ENCODE measurements around the gene C1orf53. TPM values are rescaled to one million over a fixed set of nuclear protein-coding genes. Genes with fewer than 3 reads are reported as not detected.
A peak's percentile ranks its signal among the peaks of the same experiment; 100 is the strongest.
"Not testable (repeated sequence)": the region's sequence is repeated elsewhere in the genome, so short reads cannot be mapped to it uniquely, and the experiment has no call there.

C1orf53 gene
- total RNA-seq (2014; rRNA removed; shearing (Covaris generic)) = 3.3 and 8.6 TPM in 2 replicates

DNA sequence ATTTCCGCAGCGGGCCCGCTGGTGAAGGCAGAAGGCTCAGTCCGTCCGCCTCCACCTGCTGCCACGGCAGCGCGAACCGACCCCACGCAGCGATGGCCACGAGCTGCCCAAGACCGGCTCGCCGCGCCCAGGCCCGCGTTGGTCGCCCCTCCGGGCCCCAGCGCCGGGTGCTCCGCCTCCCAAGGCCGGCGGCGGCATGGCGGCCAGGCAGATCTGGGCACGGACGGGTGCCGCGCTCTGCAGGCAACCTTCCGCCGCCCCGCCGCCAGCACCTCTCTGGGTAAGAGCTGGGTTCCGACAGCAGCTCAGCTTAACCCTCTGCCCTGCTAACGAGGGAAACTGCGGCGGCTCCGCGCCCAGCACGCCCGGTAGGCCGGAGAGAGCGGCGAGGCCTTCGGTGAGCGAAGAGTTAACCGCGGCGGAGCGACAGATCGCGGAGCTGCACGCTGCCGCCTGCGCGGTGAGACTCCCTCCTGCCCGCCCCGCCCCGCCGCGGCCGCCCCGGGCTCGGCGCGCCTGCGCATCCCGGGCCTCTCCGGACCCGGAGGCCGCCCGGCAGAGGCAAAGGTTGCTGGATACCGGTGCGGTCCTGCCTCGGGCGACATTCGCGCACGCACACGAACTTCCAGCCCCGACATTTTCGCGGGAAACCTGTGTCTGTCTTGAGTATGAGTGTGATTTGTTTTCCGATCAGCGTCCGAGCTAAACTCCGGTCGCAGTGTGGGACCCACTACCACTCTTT, at the start of gene C1orf53:
TSS of gene C1orf53 (plus strand) at position 177 of the 742 bp plus-strand sequence. CDS start at position 197, 20 bp downstream.
- DNase-seq (ENCODE audit: low spot score) = peak; percentile 77

DNA sequence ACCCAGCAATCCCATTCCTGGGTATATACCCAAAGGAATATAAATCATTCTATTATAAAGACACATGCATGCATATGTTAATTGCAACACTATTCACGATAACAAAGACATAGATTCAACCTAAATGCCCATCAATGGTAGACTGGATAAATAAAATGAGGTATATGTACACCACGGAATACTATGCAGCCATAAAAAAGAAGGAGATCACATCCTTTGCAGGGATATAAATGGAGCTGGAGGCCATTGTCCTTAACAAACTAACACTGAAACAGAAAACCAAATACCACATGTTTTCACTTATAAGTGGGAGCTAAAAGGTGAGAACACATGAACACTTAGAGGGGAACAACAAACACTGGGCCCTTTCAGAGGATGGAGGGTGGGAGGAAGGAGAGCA, 46.7 kb upstream of the C1orf53 start:
- not testable (repeated sequence) for DNase-seq (ENCODE audit: low spot score)

DNA sequence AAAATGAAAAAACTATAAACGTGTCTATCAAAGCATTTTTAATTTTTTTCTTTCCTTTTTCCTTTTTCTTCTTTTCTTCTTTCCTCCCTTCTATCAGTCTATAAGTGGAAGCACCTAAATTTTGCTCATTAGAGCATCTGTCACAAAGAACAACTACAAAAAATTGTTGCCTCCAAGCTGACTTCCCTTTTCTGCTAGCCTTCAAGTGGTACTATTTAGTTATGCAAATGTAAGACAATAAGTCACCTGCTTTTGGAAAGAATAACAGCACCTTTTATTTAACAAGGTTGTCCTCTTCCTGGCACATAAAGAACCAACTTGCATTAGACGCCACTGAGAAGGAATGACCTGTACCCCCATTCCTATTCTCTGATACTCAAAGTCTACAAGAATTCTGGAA, 45.0 kb upstream of the C1orf53 start:
- no peak for DNase-seq (ENCODE audit: low spot score)

DNA sequence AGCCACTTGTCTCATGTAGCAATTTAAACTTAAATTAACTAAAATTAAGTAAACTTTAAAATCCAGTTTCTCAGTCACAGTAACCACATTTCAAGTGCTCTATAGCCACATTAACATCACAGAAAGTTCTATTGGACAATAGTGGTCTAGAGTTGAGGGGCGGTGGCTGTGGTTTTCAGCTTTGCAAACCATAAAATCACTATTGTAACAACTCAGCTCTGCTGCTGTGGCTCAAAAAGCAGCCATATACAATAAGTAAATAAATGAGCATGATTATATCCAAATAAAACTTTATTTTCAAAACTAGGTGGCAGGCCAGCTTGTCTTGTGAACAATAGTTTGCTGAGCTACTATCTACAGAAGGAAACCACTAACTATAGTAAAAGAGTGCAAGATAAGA, 43.4 kb upstream of the C1orf53 start:
- peak; percentile 46 for DNase-seq (ENCODE audit: low spot score)

DNA sequence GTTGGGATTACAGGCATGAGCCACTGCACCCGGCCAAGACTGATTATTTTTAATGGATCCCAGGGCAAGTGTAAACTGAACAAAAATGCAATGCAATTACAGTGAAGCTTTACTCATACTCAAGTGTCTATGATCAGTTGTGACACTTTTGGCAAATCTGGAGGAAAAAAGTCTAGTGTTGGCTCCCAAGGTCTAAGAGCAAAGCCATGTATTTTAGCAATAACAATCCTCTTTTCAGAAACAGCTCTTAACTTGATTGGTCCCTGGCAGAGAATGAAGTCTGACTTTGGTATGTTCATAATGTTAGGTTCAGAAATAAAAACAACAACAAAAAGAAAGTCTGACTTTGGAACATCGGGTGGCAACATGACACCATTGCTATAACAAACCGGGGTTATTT, 40.2 kb upstream of the C1orf53 start:
- DNase-seq (ENCODE audit: low spot score) = no peak

DNA sequence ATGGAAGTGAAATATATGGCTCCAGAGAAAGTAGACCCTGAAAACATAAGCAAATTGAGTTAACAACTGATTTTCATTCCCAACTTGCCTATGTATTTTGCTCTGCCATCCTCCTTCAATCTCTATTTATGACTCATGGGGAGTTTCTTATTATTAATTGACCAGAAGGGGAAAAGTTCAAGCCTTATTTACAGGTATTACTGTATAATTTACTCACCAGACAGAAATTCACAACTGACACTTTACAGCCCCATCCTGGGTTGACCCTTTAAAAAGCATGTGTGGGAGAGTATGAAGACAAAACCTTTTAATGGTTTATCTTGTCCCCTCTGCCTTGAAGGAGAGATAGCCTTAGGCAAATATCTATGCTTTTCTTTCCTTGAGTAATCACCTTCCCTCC, 39.8 kb upstream of the C1orf53 start:
- no peak for DNase-seq (ENCODE audit: low spot score)

DNA sequence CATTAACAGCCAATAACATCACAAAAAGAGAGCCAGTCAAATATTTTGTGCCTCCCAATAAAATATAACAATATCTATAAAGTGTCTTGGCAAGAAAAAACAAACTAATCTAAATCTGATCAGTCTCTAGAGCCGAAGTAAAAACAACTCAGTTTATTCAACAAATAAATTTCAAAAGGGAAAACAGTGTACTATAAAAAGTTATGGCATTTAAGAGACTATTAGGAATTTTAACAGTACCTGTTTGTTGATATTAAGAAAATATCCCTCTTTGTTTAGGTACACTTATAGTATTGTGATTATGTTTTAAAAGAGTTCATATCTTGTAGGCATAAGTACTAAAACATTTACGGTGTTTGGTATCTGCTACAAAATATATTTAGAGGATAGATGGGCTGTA, 36.6 kb upstream of the C1orf53 start:
- DNase-seq (ENCODE audit: low spot score) = no peak

DNA sequence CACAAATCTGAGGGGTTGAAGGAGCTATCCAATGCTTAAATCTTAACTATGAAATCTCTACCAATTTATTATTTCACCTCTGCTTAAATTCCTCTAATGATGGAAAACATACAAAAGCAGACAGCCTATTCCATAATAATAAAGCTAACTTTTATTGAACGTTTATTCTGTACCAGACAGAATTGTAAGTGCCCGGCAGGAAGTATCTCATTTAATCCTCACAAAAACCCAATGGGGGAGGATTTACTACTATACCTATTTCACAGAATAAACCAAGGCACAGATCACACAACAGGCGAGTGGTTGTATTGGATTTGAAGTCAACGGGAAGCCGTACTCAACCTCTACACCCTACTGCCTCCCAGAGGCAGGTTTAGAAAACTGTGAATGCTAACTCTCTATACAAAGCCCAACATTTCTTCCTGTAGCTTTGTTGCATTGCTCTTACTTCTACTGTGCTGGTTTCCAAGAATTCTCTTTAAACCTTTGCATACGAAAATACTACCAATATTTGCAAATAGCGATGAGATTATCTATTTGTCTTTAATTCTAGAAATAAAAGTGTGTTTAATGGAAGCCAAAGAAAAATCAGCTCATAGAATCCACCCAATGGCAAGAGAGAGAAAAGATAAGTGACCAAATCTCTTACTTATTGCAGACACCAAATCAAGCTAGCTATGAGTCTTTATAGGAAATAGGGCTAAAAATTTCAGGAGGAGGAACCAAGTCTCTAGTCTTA, 33.5 kb upstream of the C1orf53 start:
- DNase-seq (ENCODE audit: low spot score) = peak; percentile 53

DNA sequence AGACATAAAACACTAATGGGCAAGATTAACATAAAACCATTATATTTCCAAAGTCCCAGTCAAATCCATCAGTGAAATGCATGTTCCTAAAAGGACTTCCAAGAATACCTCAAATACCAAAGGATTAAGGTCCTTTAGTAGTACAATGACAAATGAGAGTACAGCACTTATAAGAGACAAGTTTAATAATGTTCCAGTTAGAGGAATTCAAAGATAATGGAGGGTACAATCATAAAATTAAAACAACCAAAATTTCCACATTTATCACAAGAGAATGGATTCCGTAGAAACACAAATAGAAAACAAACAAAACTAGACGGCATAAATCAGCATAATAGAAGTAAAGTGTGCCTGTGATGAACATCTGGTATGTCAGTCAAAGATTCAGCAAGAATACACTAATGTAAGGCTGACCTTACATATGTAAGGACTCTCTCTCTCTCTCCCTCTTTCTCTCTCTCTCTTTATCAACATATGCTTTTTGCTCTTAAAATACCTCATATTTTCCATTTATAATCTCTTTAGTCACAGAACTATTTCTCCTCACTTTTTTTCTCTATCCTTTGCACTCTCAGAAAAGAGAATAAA, 32.8 kb upstream of the C1orf53 start:
- DNase-seq (ENCODE audit: low spot score) = no peak

DNA sequence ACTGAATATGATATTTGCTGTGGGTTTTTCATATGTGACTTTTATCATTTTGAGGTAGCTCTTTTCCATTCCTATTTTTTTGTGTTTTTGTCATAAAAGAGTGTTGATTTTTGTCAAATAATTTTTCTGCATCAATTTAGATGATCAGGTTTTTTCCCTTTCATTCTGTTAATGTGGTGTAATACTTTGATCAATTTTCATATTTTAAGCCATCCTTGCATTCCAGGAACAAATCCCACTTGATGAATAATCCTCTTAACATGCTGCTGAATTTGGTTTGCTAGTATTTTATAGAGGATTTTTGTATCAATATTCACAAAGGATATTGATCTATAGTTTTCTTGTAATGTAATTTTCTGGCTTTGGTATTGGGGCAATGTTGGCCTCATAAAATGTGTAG, 25.5 kb upstream of the C1orf53 start:
- DNase-seq (ENCODE audit: low spot score) = no peak

DNA sequence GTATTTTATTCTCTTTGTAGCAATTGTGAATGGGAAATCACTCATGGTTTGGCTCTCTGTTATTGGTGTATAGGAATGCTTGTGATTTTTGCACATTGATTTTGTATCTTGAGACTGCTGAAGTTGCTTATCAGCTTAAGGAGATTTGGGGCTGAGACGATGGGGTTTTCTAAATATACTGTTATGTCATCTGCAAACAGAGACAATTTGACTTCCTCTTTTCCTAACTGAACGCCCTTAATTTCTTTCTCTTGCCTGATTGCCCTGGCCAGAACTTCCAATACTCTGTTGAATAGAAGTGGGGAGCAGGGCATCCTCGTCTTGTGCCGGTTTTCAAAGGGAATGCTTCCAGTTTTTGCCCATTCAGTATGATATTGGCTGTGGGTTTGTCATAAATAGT, 22.0 kb upstream of the C1orf53 start:
- DNase-seq (ENCODE audit: low spot score) = not testable (repeated sequence)

DNA sequence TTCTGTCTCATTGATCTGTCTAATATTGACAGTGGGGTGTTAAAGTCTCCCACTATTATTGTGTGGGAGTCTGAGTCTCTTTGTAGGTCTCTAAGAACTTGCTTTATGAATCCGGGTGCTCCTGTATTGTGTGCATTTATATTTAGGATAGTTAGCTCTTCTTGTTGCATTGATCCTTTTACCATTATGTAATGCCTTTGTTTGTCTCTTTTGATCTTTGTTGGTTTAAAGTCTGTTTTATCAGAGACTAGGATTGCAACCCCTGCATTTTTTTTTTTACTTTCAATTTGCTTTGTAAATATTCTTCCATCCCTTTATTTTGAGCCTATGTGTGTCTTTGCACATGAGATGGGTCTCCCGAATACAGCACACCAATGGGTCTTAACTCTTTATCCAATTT, 20.2 kb upstream of the C1orf53 start:
- not testable (repeated sequence) for DNase-seq (ENCODE audit: low spot score)

DNA sequence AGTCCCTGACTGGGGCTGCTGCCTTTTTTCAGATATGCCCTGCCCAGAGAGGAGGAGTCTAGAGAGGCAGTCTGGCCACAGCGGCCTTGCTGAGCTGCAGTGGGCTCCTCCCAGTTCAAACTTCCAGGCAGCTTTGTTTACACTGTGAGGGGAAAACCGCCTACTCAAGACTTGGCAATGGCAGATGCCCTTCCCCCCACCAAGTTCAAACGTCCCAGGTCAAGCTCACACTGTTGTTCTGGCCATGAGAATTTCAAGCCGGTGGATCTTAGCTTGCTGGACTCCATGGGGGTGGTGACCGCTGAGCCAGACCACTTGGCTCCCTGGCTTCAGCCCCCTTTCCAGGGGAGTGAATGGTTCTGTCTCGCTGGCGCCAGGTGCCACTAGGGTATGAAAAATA, 18.3 kb upstream of the C1orf53 start:
- peak; percentile 17 for DNase-seq (ENCODE audit: low spot score)

DNA sequence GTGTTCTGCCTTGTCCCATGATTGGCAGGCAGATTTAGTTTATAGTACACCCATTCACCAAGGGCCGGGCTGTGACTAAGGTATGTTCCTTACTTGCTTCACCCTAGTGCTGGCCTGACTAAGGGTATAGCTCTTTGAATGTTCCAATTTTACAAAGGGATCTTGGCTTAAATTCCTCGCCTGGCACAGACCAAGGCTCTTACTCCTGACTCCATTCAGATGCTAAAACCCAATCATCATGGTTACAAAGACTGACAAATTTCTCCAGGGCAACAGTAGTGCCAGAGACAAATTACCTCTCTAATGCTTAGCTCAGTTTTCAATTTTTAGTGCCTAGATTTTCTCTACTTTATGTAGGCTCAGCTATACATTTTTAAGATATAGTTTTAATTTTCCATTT, 11.5 kb upstream of the C1orf53 start:
- no peak for DNase-seq (ENCODE audit: low spot score)

DNA sequence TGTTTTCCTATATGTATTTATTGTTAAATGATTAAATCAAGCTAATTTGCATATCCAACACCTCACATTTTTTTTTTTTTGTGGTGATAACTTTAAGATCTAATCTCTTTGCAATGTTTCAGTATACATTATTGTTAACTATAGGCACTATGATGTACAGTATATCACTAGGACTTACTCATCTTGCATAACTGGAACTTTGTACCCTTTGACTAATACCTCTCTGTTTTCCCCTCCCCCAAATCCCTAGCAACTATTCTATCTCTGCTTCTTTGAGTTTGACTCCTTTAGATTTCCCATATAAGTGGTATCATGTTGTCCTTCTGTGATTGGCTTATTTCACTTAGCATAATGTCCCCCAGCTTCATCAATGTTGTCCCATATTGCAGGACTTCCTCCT, 9.7 kb upstream of the C1orf53 start:
- DNase-seq (ENCODE audit: low spot score) = no peak

DNA sequence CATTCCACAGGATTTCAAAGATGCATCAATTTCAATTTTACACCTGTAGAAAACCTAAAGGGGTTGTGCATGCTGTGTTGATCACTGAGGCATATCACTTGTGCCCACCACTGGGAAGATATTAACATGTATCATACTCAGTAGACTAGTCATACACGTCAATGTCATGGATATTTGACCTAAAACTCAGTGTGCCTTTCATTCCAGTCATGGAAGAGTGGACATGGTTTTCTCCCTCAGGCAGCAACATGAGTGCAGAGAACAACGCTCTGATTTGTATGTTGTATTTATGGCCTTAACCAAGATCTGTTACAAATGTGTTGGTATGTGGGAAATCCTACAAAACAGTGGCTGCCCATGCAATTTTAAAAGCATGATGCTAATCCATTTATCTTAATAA, 6.1 kb upstream of the C1orf53 start:
- no peak for DNase-seq (ENCODE audit: low spot score)

DNA sequence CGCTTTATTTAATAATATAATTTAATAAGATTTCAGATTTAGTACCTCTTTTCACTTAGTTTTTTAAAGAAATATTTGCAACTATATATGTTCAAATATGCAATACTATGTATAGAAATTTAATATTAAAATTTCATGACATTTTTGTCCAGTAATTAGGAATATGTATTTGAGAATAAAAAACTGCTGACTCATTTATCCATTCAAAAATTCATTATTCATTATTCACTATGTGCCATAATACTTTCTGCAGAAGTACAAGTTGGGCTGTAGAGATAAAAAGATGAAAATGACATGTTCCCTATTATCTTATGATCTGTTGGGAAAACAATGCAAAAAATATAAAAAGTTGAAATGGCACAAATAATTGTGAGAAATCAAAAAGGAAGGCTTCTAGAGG, 3.4 kb upstream of the C1orf53 start:
- DNase-seq (ENCODE audit: low spot score) = no peak

DNA sequence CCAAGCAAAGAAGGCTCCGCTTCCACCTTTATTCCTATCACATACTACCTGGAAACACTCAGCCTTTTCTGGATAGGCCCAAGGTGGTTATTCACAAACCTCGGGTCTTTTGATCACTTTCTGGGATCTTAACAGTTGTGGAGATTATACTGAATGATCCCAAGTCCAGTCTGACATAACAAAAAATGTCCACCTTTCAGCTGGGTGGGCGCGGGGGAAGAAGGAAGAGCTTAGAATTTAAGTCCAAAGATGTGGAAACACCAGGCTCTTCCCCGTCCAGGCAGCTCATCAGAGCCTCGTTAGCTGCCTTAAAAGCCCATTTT, 338 bp upstream of the C1orf53 start:
- DNase-seq (ENCODE audit: low spot score) = no peak

DNA sequence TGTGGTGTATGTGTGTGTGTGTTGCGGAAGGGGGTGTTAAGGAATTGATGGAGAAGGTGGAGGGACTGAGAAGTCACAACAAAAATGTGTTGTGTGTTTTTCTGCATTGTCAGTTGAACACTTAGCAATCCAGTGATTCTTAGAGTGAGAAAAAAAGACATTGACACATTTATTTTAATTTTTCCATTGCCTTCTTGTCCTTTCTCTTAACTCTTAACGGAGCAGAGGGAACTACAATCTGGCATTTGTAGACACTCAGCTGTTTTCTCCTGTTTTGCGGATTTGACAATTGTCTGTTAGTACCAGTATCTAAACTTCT, 725 bp downstream of the C1orf53 start:
- DNase-seq (ENCODE audit: low spot score) = no peak

DNA sequence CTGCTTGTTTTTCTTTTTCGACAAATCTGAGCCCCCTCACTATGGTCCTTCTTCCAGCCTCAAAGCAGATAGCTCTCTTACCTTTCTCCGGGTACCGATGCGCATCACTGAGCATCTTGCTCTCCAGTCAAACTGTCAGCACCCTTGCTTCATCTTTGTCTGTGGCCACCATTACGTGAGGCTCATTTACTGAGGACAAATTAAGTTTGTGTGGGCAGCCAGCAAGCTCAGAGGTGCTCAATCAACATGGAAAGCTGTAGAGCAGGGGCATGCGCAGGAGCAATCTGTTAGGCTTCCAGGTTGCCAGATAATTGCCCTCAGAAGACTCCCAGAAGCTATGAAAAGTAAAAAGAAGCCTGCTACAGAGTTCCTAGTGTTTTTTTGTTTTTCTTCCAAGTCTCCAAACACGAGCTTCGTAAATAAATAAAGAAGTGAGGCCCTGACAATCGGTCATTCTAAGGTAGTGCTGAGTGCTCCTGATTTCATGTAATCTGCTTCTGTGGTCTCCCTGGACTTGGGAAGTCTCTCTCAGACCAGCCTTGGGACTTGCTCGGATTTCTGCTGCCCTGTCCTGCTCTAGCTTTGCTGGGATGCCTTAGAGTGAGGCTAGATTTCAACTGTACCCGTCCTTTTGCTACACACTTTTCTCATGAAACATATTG, 1.8 kb downstream of the C1orf53 start:
- no peak for DNase-seq (ENCODE audit: low spot score)

DNA sequence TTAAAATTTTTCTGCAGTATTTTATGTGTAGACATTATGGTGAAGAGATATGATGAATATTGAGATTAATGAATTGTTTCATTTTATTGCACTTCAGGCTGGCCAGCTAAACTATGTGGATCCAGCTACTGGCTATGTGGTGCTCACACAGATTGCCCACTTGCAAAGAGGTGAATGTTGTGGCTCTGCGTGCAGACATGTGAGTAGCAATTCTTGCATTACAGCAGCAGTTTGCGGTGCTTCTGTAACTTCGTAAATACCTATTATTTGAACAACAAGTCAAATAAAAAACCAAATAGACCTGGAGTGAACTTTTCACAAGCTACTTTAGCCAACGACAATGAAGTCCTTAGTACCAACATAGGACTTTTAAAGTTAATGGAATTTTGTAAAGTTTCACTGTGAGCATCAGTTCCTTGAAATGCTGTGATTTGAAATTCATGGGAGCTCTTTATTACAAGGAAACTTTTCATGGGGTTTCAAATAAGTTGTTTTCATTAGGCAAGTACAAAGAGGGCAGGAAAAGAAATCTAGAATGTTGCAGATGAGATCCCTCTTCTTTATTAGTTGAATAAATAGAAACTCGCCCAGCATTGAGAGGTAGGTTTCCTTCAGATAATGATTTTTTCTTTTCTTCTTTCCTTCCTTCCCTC, 3.4 kb downstream of the C1orf53 start:
- no peak for DNase-seq (ENCODE audit: low spot score)
